ACC112 (cell line): Measurements from ENCODE around the gene SYT15B.
A peak's percentile ranks its signal among the peaks of the same experiment; 100 is the strongest.
"Not testable (repeated sequence)": the region's sequence is repeated elsewhere in the genome, so short reads cannot be mapped to it uniquely, and the experiment has no call there.

Experiments used
- H2AFZ ChIP-seq: fragments of 200-600 bp; sonication (generic); one replicate; pipeline ENCODE4 v1.6.0; 2017; ENCODE audit warnings: antibody characterized with exemption, low read length; ENCODE audit not compliant: unreplicated experiment
- H3K27ac ChIP-seq: fragments of 200-600 bp; sonication (generic); 2 replicates; pipeline ENCODE4 v1.5.1; 2014; ENCODE audit warnings: low read depth, mild to moderate bottlenecking, antibody characterized with exemption, low read length, moderate library complexity
- H3K27me3 ChIP-seq: fragments of 200-600 bp; sonication (generic); 2 replicates; pipeline ENCODE4 v1.6.1; 2014; ENCODE audit warnings: mild to moderate bottlenecking, antibody characterized with exemption, low read length, moderate library complexity, mixed read lengths; ENCODE audit not compliant: insufficient read depth
- H3K36me3 ChIP-seq: fragments of 200-600 bp; sonication (generic); 2 replicates; pipeline ENCODE4 v1.6.1; 2016; ENCODE audit warnings: mild to moderate bottlenecking, antibody characterized with exemption, low read length, moderate library complexity, mixed read lengths; ENCODE audit not compliant: insufficient read depth
- H3K4me1 ChIP-seq: fragments of 200-600 bp; sonication (generic); one replicate; pipeline ENCODE4 v1.6.1; 2016; ENCODE audit warnings: low read length, mixed read lengths; ENCODE audit not compliant: insufficient read depth, unreplicated experiment, control insufficient read depth
- H3K4me3 ChIP-seq: fragments of 200-600 bp; sonication (generic); 2 replicates; pipeline ENCODE4 v1.5.1; 2014; ENCODE audit warnings: mild to moderate bottlenecking, low read depth, low read length
- H3K79me2 ChIP-seq: fragments of 200-600 bp; sonication (generic); one replicate; pipeline ENCODE4 v1.6.0; 2016; ENCODE audit warnings: low read length; ENCODE audit not compliant: control insufficient read depth, unreplicated experiment, insufficient read depth

The SYT15B gene

DNA sequence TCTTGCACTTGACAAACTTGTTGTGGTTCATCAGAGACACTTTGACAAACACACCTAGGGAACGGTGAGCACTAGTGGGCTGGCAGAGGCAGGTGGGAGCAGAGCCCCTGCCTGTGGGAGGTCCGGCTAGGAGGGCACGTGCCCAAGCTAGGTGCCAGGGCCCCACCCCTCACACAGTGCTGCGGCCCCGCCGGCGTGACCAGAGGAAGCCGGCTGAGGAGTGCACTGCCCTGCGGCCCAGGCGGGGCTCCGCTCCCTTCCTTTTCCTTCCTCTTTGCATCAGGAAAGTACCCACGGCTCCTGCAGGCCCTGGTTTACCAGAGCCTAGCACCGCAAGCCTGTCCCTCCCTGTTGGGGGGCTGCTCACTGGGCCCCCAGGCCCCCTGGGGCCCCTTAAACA is 7.2 kb downstream of the SYT15B start:
- H3K27me3 ChIP-seq, H3K79me2 ChIP-seq, H3K27ac ChIP-seq, H3K36me3 ChIP-seq, H3K4me3 ChIP-seq, H3K4me1 ChIP-seq, H2AFZ ChIP-seq: not testable (repeated sequence)

DNA sequence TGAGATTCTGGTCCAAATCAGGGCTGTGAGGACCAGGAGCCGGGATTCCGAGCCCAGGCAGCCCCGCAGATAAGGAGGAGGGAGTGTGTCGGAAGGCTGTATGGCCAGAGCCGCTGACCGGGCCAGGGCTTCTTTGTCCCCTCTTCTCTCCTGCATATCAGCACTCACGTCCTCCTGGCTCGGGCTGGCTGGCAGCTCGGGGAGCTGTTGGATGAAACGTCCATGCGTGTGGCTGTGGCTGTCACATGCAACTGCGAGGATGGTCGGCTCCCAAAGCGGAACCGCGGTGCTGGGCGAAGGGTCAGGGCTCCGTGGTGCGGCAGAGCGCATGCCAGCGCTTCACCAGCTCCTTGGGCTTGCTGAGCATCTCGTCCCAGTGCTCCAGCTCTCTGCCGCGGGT is 9.5 kb downstream of the SYT15B start:
- not testable (repeated sequence) for H3K4me3 ChIP-seq, H3K79me2 ChIP-seq, H3K36me3 ChIP-seq, H2AFZ ChIP-seq, H3K4me1 ChIP-seq, H3K27ac ChIP-seq, H3K27me3 ChIP-seq

- H2AFZ ChIP-seq, H3K36me3 ChIP-seq, H3K27me3 ChIP-seq, H3K27ac ChIP-seq, H3K4me3 ChIP-seq, H3K79me2 ChIP-seq, H3K4me1 ChIP-seq: not testable (repeated sequence)
Observed at GRCh38 chr10:47753176-47753575, 10.2 kb downstream of the SYT15B start.

DNA sequence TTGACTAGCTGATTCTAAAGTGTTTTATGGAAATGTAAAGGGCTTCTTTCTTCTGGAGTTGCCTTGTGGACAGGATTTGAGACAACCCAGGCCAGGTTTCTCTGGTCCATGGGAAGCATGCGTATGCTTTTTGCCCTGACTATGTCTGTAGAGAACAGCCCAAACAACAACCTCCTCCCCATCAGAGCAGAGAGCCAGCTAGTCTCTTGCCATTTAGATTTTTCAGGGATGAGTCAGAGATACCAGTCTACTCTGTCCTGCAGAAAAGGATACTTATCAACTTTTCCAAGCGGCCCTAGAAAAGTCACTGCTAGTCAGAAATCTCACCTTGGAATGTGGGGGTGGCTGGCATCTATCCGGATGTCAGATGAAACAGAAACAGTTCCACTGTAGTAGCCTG is 11.6 kb downstream of the SYT15B start:
- not testable (repeated sequence) for H3K4me3 ChIP-seq, H3K36me3 ChIP-seq, H3K79me2 ChIP-seq, H3K27me3 ChIP-seq, H3K27ac ChIP-seq, H2AFZ ChIP-seq, H3K4me1 ChIP-seq

- not testable (repeated sequence) for H3K27ac ChIP-seq, H3K36me3 ChIP-seq, H3K4me1 ChIP-seq, H2AFZ ChIP-seq, H3K79me2 ChIP-seq, H3K27me3 ChIP-seq, H3K4me3 ChIP-seq
Observed at GRCh38 chr10:47750360-47750759, 13.0 kb downstream of the SYT15B start.

GRCh38 chr10:47746780-47747376 is 16.5 kb downstream of the SYT15B start:
- not testable (repeated sequence) for H3K79me2 ChIP-seq, H3K27me3 ChIP-seq, H3K36me3 ChIP-seq, H3K27ac ChIP-seq, H3K4me1 ChIP-seq, H3K4me3 ChIP-seq, H2AFZ ChIP-seq

DNA sequence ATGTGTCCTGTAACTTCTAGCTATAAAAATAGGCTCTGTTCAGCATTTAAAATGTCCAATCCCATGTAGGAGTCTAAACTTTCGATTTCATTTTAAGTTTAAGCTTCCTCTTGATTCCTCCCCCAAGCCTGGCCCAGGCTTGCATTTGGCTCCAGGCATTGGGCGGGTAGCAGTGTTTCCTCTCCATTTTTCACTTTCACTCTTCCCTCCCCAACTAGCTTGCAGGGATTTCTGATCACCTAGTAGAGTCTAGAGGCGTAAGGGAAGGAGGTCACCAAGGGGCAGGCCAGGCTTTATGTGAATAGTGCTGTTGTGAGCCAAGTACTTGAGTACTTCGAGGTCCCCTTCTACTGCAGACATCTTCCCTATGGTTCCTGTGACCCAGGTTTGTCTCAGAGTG is 18.5 kb downstream of the SYT15B start:
- not testable (repeated sequence) for H3K27me3 ChIP-seq, H3K4me1 ChIP-seq, H3K36me3 ChIP-seq, H2AFZ ChIP-seq, H3K27ac ChIP-seq, H3K79me2 ChIP-seq
- H3K4me3 ChIP-seq: 0 out of 2 replicates have a peak overlapping the region, but pooled peaks have one; percentile 51

DNA sequence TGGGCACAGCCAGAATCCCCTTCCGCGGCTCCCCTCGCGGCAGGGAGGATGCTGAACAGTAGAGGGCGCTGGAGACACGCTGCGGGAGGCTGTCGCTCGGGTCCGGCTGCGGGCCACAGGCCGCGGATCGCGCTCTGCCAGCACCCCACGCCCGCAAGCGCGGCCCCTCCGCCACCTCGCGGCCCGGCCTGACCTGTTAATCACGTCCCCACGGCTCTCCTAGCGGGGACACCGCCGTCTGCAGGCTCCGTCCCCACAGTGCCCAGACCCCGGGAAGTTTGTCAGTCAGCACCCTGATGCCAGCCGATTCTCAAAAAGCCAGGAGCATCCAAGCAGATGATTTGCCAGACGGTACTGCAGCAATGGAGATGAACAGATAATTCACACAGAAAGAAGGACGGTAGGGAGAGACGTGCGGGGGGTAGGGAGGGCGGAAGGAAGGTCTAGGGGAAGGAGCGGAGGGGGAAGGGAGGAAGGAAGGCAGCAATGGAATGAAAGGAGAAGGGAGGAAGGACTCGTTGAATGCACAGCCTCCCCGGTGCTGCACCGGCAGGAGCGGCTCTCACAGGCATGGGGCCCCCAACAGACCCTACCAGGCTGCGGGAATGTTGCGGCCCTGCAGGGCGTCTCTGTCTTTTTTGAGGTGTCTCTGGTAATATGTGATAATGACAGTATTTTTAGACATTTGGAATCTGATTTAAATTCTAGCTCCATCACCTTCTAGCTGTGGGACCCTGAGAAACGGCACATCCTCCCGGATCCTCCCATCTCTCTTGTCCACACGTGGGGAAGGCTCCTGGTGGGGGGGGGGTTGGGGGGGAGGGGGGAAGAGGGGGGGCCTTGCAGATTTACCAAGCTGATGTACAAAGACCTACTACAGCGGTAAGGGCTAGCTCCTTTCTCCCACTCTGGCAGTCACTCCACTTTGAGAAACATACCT is 19.5 kb downstream of the SYT15B start:
- not testable (repeated sequence) for H2AFZ ChIP-seq, H3K27me3 ChIP-seq, H3K79me2 ChIP-seq, H3K36me3 ChIP-seq, H3K4me1 ChIP-seq, H3K27ac ChIP-seq
- H3K4me3 ChIP-seq: peak overlapping the region; percentile 74

DNA sequence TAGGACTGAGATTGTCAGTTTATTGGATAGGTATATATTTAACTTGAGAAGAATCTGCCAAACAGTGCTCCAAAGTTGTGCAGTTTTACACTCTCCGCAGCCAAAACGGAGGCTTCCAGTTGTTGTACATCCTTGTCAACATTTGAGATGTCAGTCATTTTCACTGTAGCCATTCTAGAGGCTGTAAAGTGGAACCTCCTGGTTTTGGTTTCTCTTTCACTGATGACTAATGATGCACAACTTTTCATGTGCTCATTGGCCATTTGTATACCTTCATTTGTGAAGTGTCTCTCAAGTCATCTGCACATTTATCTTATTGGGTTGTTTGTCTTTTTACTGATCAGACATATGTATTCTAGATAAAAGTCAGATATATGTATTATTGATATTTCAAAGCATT is 22.5 kb downstream of the SYT15B start:
- H3K4me3 ChIP-seq, H3K79me2 ChIP-seq, H2AFZ ChIP-seq, H3K27ac ChIP-seq, H3K36me3 ChIP-seq, H3K4me1 ChIP-seq, H3K27me3 ChIP-seq: not testable (repeated sequence)

DNA sequence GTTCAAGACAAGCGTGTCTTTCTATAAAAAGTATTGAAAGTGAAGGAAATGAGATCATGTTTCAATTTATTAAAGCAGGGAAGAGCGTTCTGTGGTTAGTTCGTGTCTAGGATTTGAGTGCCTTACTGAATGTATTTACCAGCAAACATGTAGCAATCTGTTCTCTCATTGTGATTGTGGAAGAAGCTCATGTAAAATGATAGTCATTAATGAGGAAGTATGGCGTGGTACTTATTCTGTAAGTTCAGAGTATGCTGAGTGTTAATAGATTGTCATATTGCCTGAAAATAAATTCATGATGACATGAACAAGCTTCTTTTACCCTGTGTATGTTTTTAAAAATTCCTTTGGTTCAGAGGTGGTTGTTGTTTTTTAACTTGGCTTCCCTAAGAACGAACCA is 32.5 kb downstream of the SYT15B start:
- H3K27me3 ChIP-seq, H2AFZ ChIP-seq, H3K4me3 ChIP-seq, H3K79me2 ChIP-seq, H3K4me1 ChIP-seq, H3K27ac ChIP-seq, H3K36me3 ChIP-seq: not testable (repeated sequence)

GRCh38 chr10:47725740-47726139 is 37.7 kb downstream of the SYT15B start:
- not testable (repeated sequence) for H3K79me2 ChIP-seq, H3K27me3 ChIP-seq, H3K27ac ChIP-seq, H3K4me1 ChIP-seq, H3K36me3 ChIP-seq, H3K4me3 ChIP-seq, H2AFZ ChIP-seq
